Endothelial cell of umbilical vein (primary cell): ENCODE measurements around the gene IPO13. TPM values are rescaled to one million over a fixed set of nuclear protein-coding genes. Genes with fewer than 3 reads are reported as not detected.

ENCODE experiments used
- BruUV-seq: library from RNA; stranded (reverse); fragments of 400-500 nt; replicated peaks from 2 replicates; lab custom pipeline; 2021; lab: Mats Ljungman, UMichigan
- CTCF ChIA-PET: fragments of 300-600, 350-600 bp; sonication (Branson Sonifier 250); formaldehyde crosslinking; loops from one replicate; lab custom pipeline; 2021; ENCODE audit warnings: antibody characterized with exemption, inconsistent platforms; lab: Charles Lee
- POLR2A ChIA-PET: fragments of 300-600, 350-600 bp; sonication (Branson Sonifier 250); formaldehyde crosslinking; loops from one replicate; lab custom pipeline; 2021; ENCODE audit warnings: antibody characterized with exemption, inconsistent platforms; lab: Charles Lee
- DNase-seq: peaks from one replicate; pipeline ENCODE4 v3.0.0-alpha.2; 2011; ENCODE audit warnings: low read depth, low spot score
- FAIRE-seq: peaks from 2 replicates; lab custom pipeline; 2011; peaks lifted over from hg19 to GRCh38; lab: Jason Lieb, UNC
- H2AFZ ChIP-seq: 2 replicates; pipeline ENCODE4 v1.6.0; 2012; ENCODE audit warnings: low read depth, low read length, control low read depth, inconsistent platforms
- H3K27ac ChIP-seq: 2 replicates; pipeline ENCODE4 v1.5.1; 2011; ENCODE audit warnings: low read depth, mild to moderate bottlenecking, control low read depth, low read length, moderate library complexity; ENCODE audit not compliant: insufficient read depth
- H3K27me3 ChIP-seq, 2 experiments: 2 replicates each; pipeline versions ENCODE4 v1.6.0 to v1.6.1; 2011; ENCODE audit warnings: low read length in 2 of 2, mixed read lengths in 1 of 2; ENCODE audit not compliant: control insufficient read depth in 2 of 2, insufficient read depth in 2 of 2
- H3K36me3 ChIP-seq, 2 experiments: 2 replicates in 1 of 2; 3 replicates in 1 of 2; pipeline ENCODE4 v1.5.1; 2011; ENCODE audit warnings: low read length in 2 of 2, mild to moderate bottlenecking in 1 of 2, moderate library complexity in 1 of 2; ENCODE audit not compliant: control insufficient read depth in 2 of 2, insufficient read depth in 2 of 2; ENCODE audit errors: extremely low read depth in 1 of 2
- H3K4me1 ChIP-seq: 3 replicates; pipeline ENCODE4 v1.5.1; 2011; ENCODE audit warnings: mild to moderate bottlenecking, low read length; ENCODE audit not compliant: control insufficient read depth, insufficient read depth; ENCODE audit errors: extremely low read depth
- H3K4me2 ChIP-seq: 2 replicates; pipeline ENCODE4 v1.6.1; 2011; ENCODE audit warnings: low read length, control low read depth, mixed read lengths; ENCODE audit not compliant: insufficient read depth
- H3K4me3 ChIP-seq, 3 experiments: fragments of 200-600 bp in 1 of 3; sonication (generic), shearing (Covaris generic) in 1 of 3; replicated peaks in 1 of 3; 2 replicates each; pipeline ENCODE4 v1.5.1; 2011 to 2016; ENCODE audit warnings: control low read depth in 3 of 3, low read length in 3 of 3, mild to moderate bottlenecking in 2 of 3, inconsistent platforms in 1 of 3, low read depth in 1 of 3, moderate library complexity in 1 of 3; ENCODE audit not compliant: insufficient read depth in 1 of 3
- H3K79me2 ChIP-seq: 2 replicates; pipeline ENCODE4 v1.6.0; 2012; ENCODE audit warnings: low read length, inconsistent platforms; ENCODE audit not compliant: control insufficient read depth, insufficient read depth
- H3K9ac ChIP-seq: replicated peaks from 2 replicates; pipeline ENCODE3; 2011; ENCODE audit warnings: low read length, control low read depth; ENCODE audit not compliant: insufficient read depth; ENCODE audit errors: extremely low read depth
- H3K9me1 ChIP-seq: replicated peaks from 3 replicates; pipeline ENCODE4 v1.6.0; 2011; ENCODE audit warnings: mild to moderate bottlenecking, low read length; ENCODE audit not compliant: control insufficient read depth, insufficient read depth; ENCODE audit errors: extremely low read depth
- H3K9me3 ChIP-seq: replicated peaks from 2 replicates; pipeline ENCODE4 v1.5.1; 2012; ENCODE audit warnings: low read length, inconsistent platforms; ENCODE audit not compliant: control insufficient read depth, insufficient read depth
- H4K20me1 ChIP-seq: replicated peaks from 2 replicates; pipeline ENCODE3; 2011; ENCODE audit warnings: mild to moderate bottlenecking, low read length; ENCODE audit not compliant: control insufficient read depth, insufficient read depth; ENCODE audit errors: extremely low read depth
- CTCF ChIP-seq, 2 donors: IDR thresholded peaks; 1 replicate in 1 of 2; 2 replicates in 1 of 2; pipeline ENCODE4 v1.5.1; 2011; ENCODE audit warnings: low read length in 2 of 2, mild to moderate bottlenecking in 2 of 2, moderate library complexity in 2 of 2, control low read depth in 1 of 2, inconsistent platforms in 1 of 2, low read depth in 1 of 2; ENCODE audit not compliant: insufficient read depth in 1 of 2; ENCODE audit errors: extremely low read depth in 1 of 2
- EZH2 ChIP-seq: IDR thresholded peaks from 2 replicates; pipeline ENCODE4 v1.6.1; 2012; ENCODE audit warnings: borderline replicate concordance, low read depth, mild to moderate bottlenecking, moderate library complexity, low read length, inconsistent platforms; ENCODE audit not compliant: severe bottlenecking
- FOS ChIP-seq: IDR thresholded peaks from 2 replicates; pipeline ENCODE4 v1.6.1; 2011; ENCODE audit warnings: mild to moderate bottlenecking, low read length, moderate library complexity, borderline replicate concordance; ENCODE audit not compliant: insufficient read depth
- GATA2 ChIP-seq: IDR thresholded peaks from 2 replicates; pipeline ENCODE4 v1.7.0; 2011; ENCODE audit warnings: low read depth, mild to moderate bottlenecking, moderate library complexity, mixed read lengths, low read length; ENCODE audit not compliant: insufficient read length, insufficient read depth
- JUN ChIP-seq: IDR thresholded peaks from 2 replicates; pipeline ENCODE4 v1.6.1; 2011; ENCODE audit warnings: borderline replicate concordance, low read depth; ENCODE audit not compliant: insufficient read length, insufficient read depth
- MYC ChIP-seq: IDR thresholded peaks from one replicate; pipeline ENCODE4 v1.6.1; 2011; ENCODE audit warnings: mild to moderate bottlenecking, low read depth, low read length
- POLR2A ChIP-seq: IDR thresholded peaks from 2 replicates; pipeline ENCODE4 v1.6.1; 2012; ENCODE audit warnings: low read depth, mild to moderate bottlenecking, control low read depth, low read length
- POLR2AphosphoS5 ChIP-seq: IDR thresholded peaks from 2 replicates; pipeline ENCODE4 v1.6.1; 2012; ENCODE audit warnings: low read depth, mild to moderate bottlenecking, control low read depth, low read length, moderate library complexity; ENCODE audit not compliant: insufficient read depth
- dilution Hi-C: fragments of 300-500 bp; cut with MboI; formaldehyde crosslinking; loops from one replicate; pipeline ENCODE4 v1.15.0; 2019; ENCODE audit warnings: low sequenced_read_pairs; ENCODE audit not compliant: extremely low pct_ligation_motif_present
- intact Hi-C: fragments of 100-400 bp; cut with micrococcal nuclease; formaldehyde crosslinking; loops from one replicate; pipeline ENCODE4 v1.10.0; 2022
- polyA plus RNA-seq, 4 experiments: library from polyadenylated mRNA; depleted of rRNA in 3 of 4; stranded (reverse) in 3 of 4; unstranded in 1 of 4; fragments of >200 nt; gene quantifications; 2 replicates each; pipeline versions ENCODE4 v1.2.1 to v1.2.3, GENCODE V29; 2011 to 2012; ENCODE audit warnings: missing spikeins in 1 of 4
- total RNA-seq: library from RNA; stranded (reverse); gene quantifications from 2 replicates; pipeline ENCODE4 v1.2.3, GENCODE V29; 2021
- TF ChIP-seq, protein P1 (sequence below): IDR thresholded peaks from 2 replicates; pipeline ENCODE4 v1.6.1; 2011; ENCODE audit not compliant: insufficient read depth, insufficient read length

The IPO13 gene
- total and polyA plus RNA-seq, 2 donors (not counting 3 experiments of a cell fraction or from before 2014, with no cell fraction given), result 28.9 to 29.3 TPM

DNA sequence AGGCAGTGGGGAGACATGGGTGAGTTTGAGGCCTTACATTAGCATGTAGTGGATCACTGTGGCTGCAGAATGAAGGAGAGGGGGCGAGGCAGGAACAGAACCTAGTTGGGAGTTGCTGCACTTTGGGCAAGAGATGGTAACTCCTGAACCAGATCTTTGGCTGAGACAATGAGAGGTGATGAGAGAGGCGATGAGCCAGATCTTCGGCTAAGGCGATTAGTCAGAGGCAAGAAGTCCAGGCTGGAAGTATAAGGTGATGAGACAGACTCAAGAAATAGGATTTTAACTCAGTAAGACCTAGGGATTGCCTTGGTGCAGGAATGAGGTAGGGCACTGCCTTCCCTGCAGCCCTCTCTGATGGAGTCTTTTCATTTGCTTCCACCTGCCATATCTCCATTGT lies 22.2 kb upstream of the IPO13 start:
- FAIRE-seq, result no peak
- Histone ChIP-seq H3K9me3 (no peaks in the 10 kb centered on the region), H3K79me2 (no peaks in the 10 kb centered on the region), H3K4me1 (no peaks in the 10 kb centered on the region), H2AFZ (no peak overlapping the region), H3K4me2 (no peak overlapping the region), H3K4me3 (no peak overlapping the region), H3K9ac (no peak overlapping the region), H3K36me3 (peaks cover 3 to 4% of the 10 kb centered on the region in 2 experiments), H4K20me1 (no peaks in the 10 kb centered on the region), H3K27me3 (no peaks in the 10 kb centered on the region), H3K9me1 (no peaks in the 10 kb centered on the region), H3K27ac (no peak overlapping the region)
- no TSS peak for BruUV-seq
- ChIA-PET CTCF (interaction anchor here (1.0 to 18.1 kb wide), 3 partner anchors 10 to 160 kb away, joined by 3 to 965 read pairs (median 13); no protein-coding TSS in a partner anchor), POLR2A (interaction anchor here (0.6 kb wide), 1 partner anchor 127 kb away, joined by 3 read pairs; no protein-coding TSS in a partner anchor)
- DNase-seq, result no peak
- intact Hi-C loops (no loop called here), dilution Hi-C loops (no loop called here)
- no peak for TF ChIP-seq FOS
- no peak for TF ChIP-seq GATA2
- no peak for TF ChIP-seq JUN
- TF ChIP-seq, protein P1, sequence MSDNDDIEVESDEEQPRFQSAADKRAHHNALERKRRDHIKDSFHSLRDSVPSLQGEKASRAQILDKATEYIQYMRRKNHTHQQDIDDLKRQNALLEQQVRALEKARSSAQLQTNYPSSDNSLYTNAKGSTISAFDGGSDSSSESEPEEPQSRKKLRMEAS, result no peak
- TF ChIP-seq POLR2AphosphoS5, result no peak
- TF ChIP-seq POLR2A, result no peak
- TF ChIP-seq CTCF (IDR thresholded peaks at IDR 0.05; ENCODE audit: extremely low read depth in 1 of 2, insufficient read depth in 1 of 2, low read depth in 1 of 2, low read length in 2 of 2), result no peak
- no peak for TF ChIP-seq MYC
- TF ChIP-seq EZH2, result no peak
